OCI-LY7 (cell line): Measurements from ENCODE around the gene DPT. TPM values are rescaled to one million over a fixed set of nuclear protein-coding genes. Genes with fewer than 3 reads are reported as not detected.

Experiments
- BruUV-seq: library from RNA; stranded (reverse); fragments of 400-500 nt; replicated peaks from 2 replicates; lab custom pipeline; 2021; lab: Mats Ljungman, UMichigan
- CTCF ChIA-PET: fragments of 300-600 bp; sonication (Branson Sonifier 250); formaldehyde crosslinking; loops from one replicate; lab custom pipeline; 2022; ENCODE audit warnings: antibody characterized with exemption; ENCODE audit not compliant: unreplicated experiment; lab: Charles Lee
- POLR2A ChIA-PET: fragments of 300-600 bp; sonication (Branson Sonifier 250); formaldehyde crosslinking; loops from one replicate; lab custom pipeline; 2022; ENCODE audit warnings: antibody characterized with exemption; lab: Charles Lee
- DNase-seq: peaks from one replicate; pipeline ENCODE4 v3.0.0-alpha.2; 2015; ENCODE audit warnings: low spot score
- H2AFZ ChIP-seq: fragments of 200-600 bp; sonication (generic), shearing (Covaris generic); 2 replicates; pipeline ENCODE4 v1.6.1; 2014; ENCODE audit warnings: mild to moderate bottlenecking, antibody characterized with exemption, low read length, moderate library complexity
- H3K27ac ChIP-seq: fragments of 200-600 bp; sonication (generic); 2 replicates; pipeline ENCODE4 v1.5.1; 2014; ENCODE audit warnings: mixed run types, low read depth, mild to moderate bottlenecking, moderate library complexity, low read length, inconsistent platforms; ENCODE audit not compliant: poor library complexity, severe bottlenecking
- H3K36me3 ChIP-seq: fragments of 200-600 bp; sonication (generic); 2 replicates; pipeline ENCODE4 v1.6.1; 2014; ENCODE audit warnings: mild to moderate bottlenecking, antibody characterized with exemption, low read length, moderate library complexity, mixed read lengths; ENCODE audit not compliant: insufficient read depth
- H3K4me1 ChIP-seq: fragments of 200-600 bp; sonication (generic); 2 replicates; pipeline ENCODE4 v1.5.1; 2014; ENCODE audit warnings: mild to moderate bottlenecking, low read length; ENCODE audit not compliant: insufficient read depth, poor library complexity, severe bottlenecking
- H3K4me2 ChIP-seq: fragments of 200-600 bp; sonication (generic); 2 replicates; pipeline ENCODE4 v1.6.1; 2014; ENCODE audit warnings: mild to moderate bottlenecking, low read length
- H3K4me3 ChIP-seq: fragments of 200-600 bp; sonication (generic); 2 replicates; pipeline ENCODE4 v1.5.1; 2014; ENCODE audit warnings: mild to moderate bottlenecking, low read depth, low read length; ENCODE audit not compliant: poor library complexity, severe bottlenecking
- H3K79me2 ChIP-seq: fragments of 200-600 bp; sonication (generic); 2 replicates; pipeline ENCODE4 v1.6.1; 2016; ENCODE audit warnings: low read depth, mild to moderate bottlenecking, low read length, moderate library complexity, mixed read lengths; ENCODE audit not compliant: insufficient read depth
- H3K9me2 ChIP-seq: fragments of 200-600 bp; sonication (generic); 2 replicates; pipeline ENCODE4 v1.6.1; 2016; ENCODE audit warnings: mild to moderate bottlenecking, low read length, mixed read lengths; ENCODE audit not compliant: insufficient read depth
- H3K9me3 ChIP-seq: fragments of 200-600 bp; sonication (generic); 2 replicates; pipeline ENCODE4 v1.6.1; 2014; ENCODE audit warnings: mild to moderate bottlenecking, mixed run types, low read length, mixed read lengths
- H4K20me1 ChIP-seq: fragments of 200-600 bp; sonication (generic); 2 replicates; pipeline ENCODE4 v1.6.1; 2014; ENCODE audit warnings: mild to moderate bottlenecking, antibody characterized with exemption, low read length, moderate library complexity, mixed read lengths; ENCODE audit not compliant: insufficient read depth
- EZH2phosphoT487 ChIP-seq: fragments of 200-600 bp; sonication (generic); IDR thresholded peaks from 2 replicates; pipeline ENCODE4 v1.6.1; 2018; ENCODE audit warnings: low read depth, borderline replicate concordance, mild to moderate bottlenecking, mixed run types, antibody characterized with exemption, low read length, moderate library complexity, mixed read lengths
- intact Hi-C: fragments of 100-400 bp; cut with micrococcal nuclease; formaldehyde crosslinking; loops from one replicate; pipeline ENCODE4 v1.10.0; 2022; ENCODE audit not compliant: unreplicated experiment
- total RNA-seq, 2 experiments: library from RNA; depleted of rRNA in 1 of 2; stranded (reverse); fragments of >200 nt in 1 of 2; shearing (Covaris generic) in 1 of 2; gene quantifications; 2 replicates each; pipeline ENCODE4 v1.2.3, GENCODE V29; 2014 to 2022
- TF ChIP-seq, protein P1 (sequence below): fragments of 200-600 bp; sonication (generic); conservative IDR thresholded peaks from 2 replicates; pipeline ENCODE4 v1.5.1; 2014; ENCODE audit warnings: mild to moderate bottlenecking, antibody characterized with exemption, low read length, moderate library complexity, mixed read lengths

Gene DPT
- total RNA-seq, 2 experiments from 2014 or later = not detected

DNA sequence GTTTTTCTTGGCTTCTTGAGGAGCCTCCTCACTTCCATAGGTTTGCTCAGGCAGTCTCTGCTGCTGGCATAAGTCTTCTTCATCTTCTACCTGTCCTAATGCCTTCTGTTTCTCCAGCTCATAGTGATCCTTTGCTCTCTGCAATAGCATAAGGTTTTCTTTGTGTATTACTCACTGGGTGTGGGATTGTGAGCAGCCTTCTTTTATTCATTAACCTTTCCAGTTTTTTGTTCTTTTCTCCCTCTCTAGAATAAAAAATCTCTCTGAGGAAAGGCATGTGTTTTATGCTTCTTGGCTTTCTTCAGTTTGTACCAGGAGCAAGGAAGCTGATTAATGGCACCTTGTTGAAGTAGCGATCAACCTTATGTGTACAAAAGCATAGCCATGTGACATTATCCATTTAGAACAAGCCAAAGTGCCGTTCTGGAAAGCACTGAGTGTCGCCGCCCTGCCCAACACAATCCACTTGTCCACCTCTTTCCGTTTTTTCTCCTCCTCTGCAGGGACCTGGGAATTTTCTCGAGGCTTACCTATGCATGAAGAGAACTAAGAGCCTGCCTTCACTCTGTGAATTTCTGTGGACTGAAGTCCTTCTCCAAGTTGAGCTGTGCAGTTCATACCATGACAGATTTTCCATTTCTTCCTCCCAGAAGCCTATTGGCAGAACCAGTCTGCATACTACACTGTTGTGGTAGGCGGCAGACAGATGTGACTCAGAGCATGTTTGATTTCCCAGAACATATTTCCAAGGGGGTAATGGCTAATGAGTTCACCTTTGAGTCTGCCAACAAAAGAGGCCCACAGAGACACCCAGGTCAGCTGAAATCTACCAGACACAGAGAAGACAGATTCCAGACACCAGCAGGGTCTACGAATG is 39.0 kb downstream of the DPT start:
- ChIA-PET POLR2A (interaction anchor here (0.6 kb wide), 1 partner anchor 10 kb away, joined by 3 read pairs; no protein-coding TSS in a partner anchor), CTCF (no interaction called here)
- Histone ChIP-seq H3K4me1 (no peaks in the 10 kb centered on the region), H3K4me3 (no peak overlapping the region), H3K4me2 (no peak overlapping the region), H3K79me2 (no peaks in the 10 kb centered on the region), H3K9me3 (no peaks in the 10 kb centered on the region), H4K20me1 (no peaks in the 10 kb centered on the region), H2AFZ (no peak overlapping the region), H3K27ac (no peak overlapping the region), H3K36me3 (no peaks in the 10 kb centered on the region), H3K9me2 (no peaks in the 10 kb centered on the region)
- BruUV-seq = no TSS peak
- DNase-seq = no peak
- no peak for TF ChIP-seq EZH2phosphoT487
- TF ChIP-seq, protein P1, sequence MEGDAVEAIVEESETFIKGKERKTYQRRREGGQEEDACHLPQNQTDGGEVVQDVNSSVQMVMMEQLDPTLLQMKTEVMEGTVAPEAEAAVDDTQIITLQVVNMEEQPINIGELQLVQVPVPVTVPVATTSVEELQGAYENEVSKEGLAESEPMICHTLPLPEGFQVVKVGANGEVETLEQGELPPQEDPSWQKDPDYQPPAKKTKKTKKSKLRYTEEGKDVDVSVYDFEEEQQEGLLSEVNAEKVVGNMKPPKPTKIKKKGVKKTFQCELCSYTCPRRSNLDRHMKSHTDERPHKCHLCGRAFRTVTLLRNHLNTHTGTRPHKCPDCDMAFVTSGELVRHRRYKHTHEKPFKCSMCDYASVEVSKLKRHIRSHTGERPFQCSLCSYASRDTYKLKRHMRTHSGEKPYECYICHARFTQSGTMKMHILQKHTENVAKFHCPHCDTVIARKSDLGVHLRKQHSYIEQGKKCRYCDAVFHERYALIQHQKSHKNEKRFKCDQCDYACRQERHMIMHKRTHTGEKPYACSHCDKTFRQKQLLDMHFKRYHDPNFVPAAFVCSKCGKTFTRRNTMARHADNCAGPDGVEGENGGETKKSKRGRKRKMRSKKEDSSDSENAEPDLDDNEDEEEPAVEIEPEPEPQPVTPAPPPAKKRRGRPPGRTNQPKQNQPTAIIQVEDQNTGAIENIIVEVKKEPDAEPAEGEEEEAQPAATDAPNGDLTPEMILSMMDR = no peak
- intact Hi-C loops = no loop called here

GRCh38 chr1:168689327-168689657 is 39.7 kb downstream of the DPT start:
- DNase-seq = no peak
- Histone ChIP-seq H4K20me1 (no peaks in the 10 kb centered on the region), H3K4me1 (no peaks in the 10 kb centered on the region), H3K9me2 (no peaks in the 10 kb centered on the region), H3K4me3 (no peak overlapping the region), H3K36me3 (no peaks in the 10 kb centered on the region), H3K9me3 (no peaks in the 10 kb centered on the region), H2AFZ (no peak overlapping the region), H3K79me2 (no peaks in the 10 kb centered on the region), H3K4me2 (no peak overlapping the region), H3K27ac (no peak overlapping the region)
- TF ChIP-seq EZH2phosphoT487 = no peak
- TF ChIP-seq, protein P1 = no peak
- POLR2A ChIA-PET = no interaction called here
- CTCF ChIA-PET = no interaction called here
- intact Hi-C loops = no loop called here
- no TSS peak for BruUV-seq
